Choroid plexus epithelial cell (primary cell): ENCODE data around the gene GPX2.

Experiments
- DNase-seq: peaks from one replicate; pipeline ENCODE4 v3.0.0-alpha.2; 2010; ENCODE audit warnings: low read depth
- H3K4me3 ChIP-seq: 2 replicates; pipeline ENCODE4 v1.5.1; 2011; ENCODE audit warnings: low read depth, mild to moderate bottlenecking, control low read depth, low read length, moderate library complexity
- TF ChIP-seq, protein P1 (sequence below): conservative IDR thresholded peaks from 2 replicates; pipeline ENCODE4 v1.5.1; 2011; ENCODE audit warnings: low read depth, mild to moderate bottlenecking, control low read depth, inconsistent platforms, low read length, moderate library complexity

The GPX2 gene

GRCh38 chr14:64979336-64980074 is 37.0 kb upstream of the GPX2 start:
- no peak overlapping the region for H3K4me3 ChIP-seq
- peak; percentile 51 for DNase-seq
- TF ChIP-seq, protein P1, sequence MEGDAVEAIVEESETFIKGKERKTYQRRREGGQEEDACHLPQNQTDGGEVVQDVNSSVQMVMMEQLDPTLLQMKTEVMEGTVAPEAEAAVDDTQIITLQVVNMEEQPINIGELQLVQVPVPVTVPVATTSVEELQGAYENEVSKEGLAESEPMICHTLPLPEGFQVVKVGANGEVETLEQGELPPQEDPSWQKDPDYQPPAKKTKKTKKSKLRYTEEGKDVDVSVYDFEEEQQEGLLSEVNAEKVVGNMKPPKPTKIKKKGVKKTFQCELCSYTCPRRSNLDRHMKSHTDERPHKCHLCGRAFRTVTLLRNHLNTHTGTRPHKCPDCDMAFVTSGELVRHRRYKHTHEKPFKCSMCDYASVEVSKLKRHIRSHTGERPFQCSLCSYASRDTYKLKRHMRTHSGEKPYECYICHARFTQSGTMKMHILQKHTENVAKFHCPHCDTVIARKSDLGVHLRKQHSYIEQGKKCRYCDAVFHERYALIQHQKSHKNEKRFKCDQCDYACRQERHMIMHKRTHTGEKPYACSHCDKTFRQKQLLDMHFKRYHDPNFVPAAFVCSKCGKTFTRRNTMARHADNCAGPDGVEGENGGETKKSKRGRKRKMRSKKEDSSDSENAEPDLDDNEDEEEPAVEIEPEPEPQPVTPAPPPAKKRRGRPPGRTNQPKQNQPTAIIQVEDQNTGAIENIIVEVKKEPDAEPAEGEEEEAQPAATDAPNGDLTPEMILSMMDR = no peak

DNA sequence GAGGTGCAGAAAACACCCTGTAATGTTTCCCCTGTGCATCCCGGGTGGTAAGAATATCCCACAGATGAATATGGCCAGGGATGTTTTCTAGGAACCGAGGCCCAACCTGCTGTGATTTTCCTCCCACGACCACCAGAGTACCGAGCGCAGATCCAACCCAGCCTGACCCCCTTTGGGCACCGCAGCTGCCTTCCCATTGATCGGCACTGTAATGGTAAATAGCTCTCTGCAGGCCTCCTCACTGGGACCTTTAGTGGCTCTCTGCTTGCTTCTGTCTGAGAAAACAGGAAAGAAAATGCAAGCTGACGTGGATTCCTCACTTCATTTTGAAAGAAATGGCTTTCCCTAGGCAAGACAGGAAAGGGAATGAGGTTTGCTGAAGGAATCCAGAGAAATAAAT is 32.0 kb upstream of the GPX2 start:
- TF ChIP-seq, protein P1 = no peak
- H3K4me3 ChIP-seq = no peak overlapping the region
- no peak for DNase-seq

DNA sequence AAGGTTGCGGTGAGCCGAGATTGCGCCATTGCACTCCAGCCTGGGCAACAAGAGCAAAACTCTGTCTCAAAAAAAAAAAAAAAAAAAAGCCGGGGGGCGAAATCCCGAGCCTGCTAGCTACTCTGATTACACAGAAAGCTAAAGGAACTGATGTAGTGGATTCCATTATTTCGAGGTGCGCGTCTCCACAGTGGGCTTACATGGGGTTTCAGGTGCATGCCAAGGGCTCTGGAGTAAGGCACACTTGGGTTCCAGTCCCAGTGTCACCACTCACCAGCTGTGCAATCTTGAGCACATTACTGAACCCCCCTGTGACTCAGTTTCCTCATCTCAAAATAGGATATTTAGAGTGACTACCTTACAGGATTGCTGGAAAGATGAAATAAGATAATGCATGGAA is 31.3 kb upstream of the GPX2 start:
- no peak for DNase-seq
- TF ChIP-seq, protein P1 = no peak
- H3K4me3 ChIP-seq = no peak overlapping the region

DNA sequence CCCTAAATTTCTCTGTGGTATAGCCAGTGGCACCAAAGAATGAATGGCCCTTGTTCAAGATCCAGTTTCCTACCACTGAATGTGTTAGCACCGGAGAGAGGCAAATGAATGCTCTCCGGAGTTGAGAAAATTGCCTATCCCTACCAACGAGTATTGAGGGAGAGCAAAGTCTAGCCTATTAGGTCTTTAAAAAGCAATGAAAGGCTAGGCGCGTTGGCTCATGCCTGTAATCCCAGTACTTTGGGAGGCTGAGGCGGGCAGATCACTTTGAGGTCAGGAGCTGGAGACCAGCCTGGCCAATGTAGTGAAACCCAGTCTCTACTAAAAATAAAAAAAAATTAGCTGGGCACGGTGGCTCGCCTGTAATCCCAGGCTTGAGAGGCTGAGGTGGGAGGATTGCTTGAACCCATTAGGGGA is 30.5 kb upstream of the GPX2 start:
- DNase-seq = no peak
- TF ChIP-seq, protein P1 = no peak
- no peak overlapping the region for H3K4me3 ChIP-seq

DNA sequence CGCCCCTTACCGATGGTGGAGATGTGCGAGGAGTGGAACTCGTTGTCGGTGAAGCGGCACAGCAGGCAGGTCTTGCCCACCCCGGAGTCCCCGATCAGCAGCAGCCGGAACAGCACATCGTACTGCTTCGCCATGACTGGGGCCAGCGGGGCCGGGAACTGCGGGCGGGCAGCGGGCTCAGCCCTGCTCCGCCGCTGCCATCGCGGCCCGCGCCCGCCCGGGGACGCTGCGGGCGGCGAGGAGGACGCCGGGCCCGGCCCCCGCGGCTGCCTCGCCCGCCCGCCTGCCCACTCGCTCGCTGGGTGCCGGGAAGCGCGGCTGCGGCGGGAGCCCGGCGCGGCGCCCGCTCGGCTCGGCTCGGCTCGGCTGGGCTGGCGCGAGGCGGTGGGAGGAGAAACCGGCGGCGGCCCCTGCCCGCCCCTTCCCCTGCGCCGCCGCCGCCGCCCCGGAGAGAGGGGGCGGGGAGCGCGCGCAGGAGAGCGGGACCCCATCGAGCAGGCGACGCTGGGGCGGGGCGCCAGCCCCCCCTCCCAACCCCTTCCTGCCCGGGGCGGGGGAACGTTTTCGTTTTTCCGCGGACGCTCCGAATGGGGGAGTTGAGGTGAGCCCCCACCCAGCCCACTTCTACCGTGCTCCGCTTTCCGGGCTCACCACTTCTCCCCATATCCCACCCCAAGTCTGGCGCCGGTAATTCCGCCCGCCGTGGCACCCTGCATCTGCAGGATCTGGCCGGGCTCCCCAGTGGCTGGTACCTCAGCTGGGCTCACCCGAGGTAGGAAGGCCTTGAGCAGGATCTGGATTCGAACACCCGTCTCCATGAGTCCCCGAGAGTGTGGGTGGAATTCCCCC is 29.6 kb upstream of the GPX2 start, which contains the start of gene RAB15:
TSS of gene RAB15 (minus strand) at position 394 of the 849 bp plus-strand sequence. CDS start at position 134, 260 bp downstream.
- peak within 1 kb of the TSS; percentile 67 for H3K4me3 ChIP-seq
- TF ChIP-seq, protein P1 = no peak
- no peak for DNase-seq

DNA sequence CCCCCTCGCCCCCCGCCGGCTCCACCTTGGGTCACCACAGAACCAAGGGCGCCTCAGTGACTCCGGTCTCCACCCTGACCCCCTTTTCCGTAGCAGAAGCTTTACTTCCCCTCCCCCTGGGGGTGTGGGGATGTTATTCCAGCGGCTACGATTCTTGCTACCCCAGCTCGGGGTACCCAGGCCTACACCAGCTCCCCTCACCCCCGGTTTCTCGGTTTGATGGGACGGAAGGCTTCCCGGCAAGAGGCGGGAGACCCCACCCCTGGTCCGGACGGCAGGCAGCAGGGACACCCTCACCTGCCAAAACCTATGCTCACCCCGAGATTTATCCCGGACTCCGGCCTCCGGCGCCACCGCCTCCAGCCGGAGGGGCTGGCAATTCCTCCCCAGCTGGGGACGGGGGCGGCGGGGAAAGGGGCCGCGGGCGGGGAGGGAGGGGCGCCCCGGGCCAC is 29.0 kb upstream of the GPX2 start:
- peak overlapping the region; percentile 67 for H3K4me3 ChIP-seq
- TF ChIP-seq, protein P1 = no peak
- DNase-seq = no peak
